ENCODE measurements around the gene TRMT61A.
A peak's percentile ranks its signal among the peaks of the same experiment; 100 is the strongest.

The TRMT61A gene

GRCh38 chr14:103535081-103535890 lies 6.3 kb downstream of the TRMT61A start:
- DNase-seq (ENCODE audit: low read depth in 2 of 2) = no peak

GRCh38 chr14:103535891-103536565 lies 7.0 kb downstream of the TRMT61A start:
- no peak for DNase-seq (ENCODE audit: low read depth in 2 of 2)

- DNase-seq (ENCODE audit: low read depth in 2 of 2) = no peak
Measured at GRCh38 chr14:103536693-103537092, 7.7 kb downstream of the TRMT61A start.

- no peak for DNase-seq (ENCODE audit: low read depth in 2 of 2)
Measured at GRCh38 chr14:103537175-103537990, 8.4 kb downstream of the TRMT61A start.

- no peak for DNase-seq (ENCODE audit: low read depth in 2 of 2)
Measured at GRCh38 chr14:103538291-103539055, 9.5 kb downstream of the TRMT61A start.

GRCh38 chr14:103539056-103539825 lies 10.2 kb downstream of the TRMT61A start:
- DNase-seq (ENCODE audit: low read depth in 2 of 2) = no peak

- DNase-seq (ENCODE audit: low read depth in 2 of 2) = no peak
Measured at GRCh38 chr14:103540821-103541708, 12.1 kb downstream of the TRMT61A start.

- DNase-seq (ENCODE audit: low read depth in 2 of 2) = no peak
Measured at GRCh38 chr14:103541709-103542604, 13.0 kb downstream of the TRMT61A start.

GRCh38 chr14:103542605-103543088 lies 13.7 kb downstream of the TRMT61A start:
- DNase-seq (ENCODE audit: low read depth in 2 of 2) = no peak

GRCh38 chr14:103543140-103543539 lies 14.1 kb downstream of the TRMT61A start:
- DNase-seq (ENCODE audit: low read depth in 2 of 2) = no peak

- no peak for DNase-seq (ENCODE audit: low read depth in 2 of 2)
Measured at GRCh38 chr14:103543721-103544387, 14.9 kb downstream of the TRMT61A start.

- DNase-seq (ENCODE audit: low read depth in 2 of 2) = no peak
Measured at GRCh38 chr14:103544388-103545218, 15.6 kb downstream of the TRMT61A start.

GRCh38 chr14:103545219-103545914 lies 16.4 kb downstream of the TRMT61A start:
- no peak for DNase-seq (ENCODE audit: low read depth in 2 of 2)

GRCh38 chr14:103545915-103546651 lies 17.1 kb downstream of the TRMT61A start:
- DNase-seq (ENCODE audit: low read depth in 2 of 2) = no peak

GRCh38 chr14:103546652-103547454 lies 17.9 kb downstream of the TRMT61A start:
- peak; percentile 41 to 56 for DNase-seq (ENCODE audit: low read depth in 2 of 2)

Data from stimulated activated CD4-positive, alpha-beta T cell treated with anti-CD3 and anti-CD28 coated beads, Interleukin-1b, Interleukin-23, amount 100 ng/mL, for 1 hour (primary cell).